Inflammatory macrophage (primary cell): ENCODE data around the gene GADD45A.
"Not testable (repeated sequence)": the region's sequence is repeated elsewhere in the genome, so short reads cannot be mapped to it uniquely, and the experiment has no call there.

ENCODE experiments used
- DNase-seq, 2 donors: peaks; one replicate each; pipeline ENCODE4 v3.0.0-alpha.2; 2020 to 2022
- total RNA-seq, 18 experiments: gene quantifications; one replicate each; lab custom pipeline; 2026; ENCODE audit warnings: mixed read lengths in 6 of 18, inconsistent platforms in 2 of 18; lab: John Stamatoyannopoulos, UW

The GADD45A gene
- total RNA-seq, result 1.6 to 159 (median 5.3) reads per million in 18 experiments

GRCh38 chr1:67685067-67685557 lies at the start of gene GADD45A:
TSS of gene GADD45A (plus strand) at chr1:67685201. CDS start at chr1:67685495, 294 bp downstream.
- peak; percentile 98 to 99 for DNase-seq

- no peak for DNase-seq
Measured at GRCh38 chr1:67636146-67636545, 48.9 kb upstream of the GADD45A start.

GRCh38 chr1:67639361-67639760 lies 45.6 kb upstream of the GADD45A start:
- DNase-seq, result no peak

GRCh38 chr1:67642629-67643028 lies 42.4 kb upstream of the GADD45A start:
- no peak for DNase-seq

GRCh38 chr1:67644566-67644965 lies 40.4 kb upstream of the GADD45A start:
- no peak for DNase-seq

- DNase-seq, result no peak
Measured at GRCh38 chr1:67645495-67646144, 39.4 kb upstream of the GADD45A start.

GRCh38 chr1:67646145-67647035 lies 38.6 kb upstream of the GADD45A start:
- no peak for DNase-seq

- DNase-seq, result no peak
Measured at GRCh38 chr1:67647036-67647798, 37.8 kb upstream of the GADD45A start.

GRCh38 chr1:67647814-67648358 lies 37.1 kb upstream of the GADD45A start:
- no peak for DNase-seq

GRCh38 chr1:67648582-67649326 lies 36.2 kb upstream of the GADD45A start:
- DNase-seq, result no peak

GRCh38 chr1:67650061-67650460 lies 34.9 kb upstream of the GADD45A start:
- DNase-seq, result no peak

- no peak for DNase-seq
Measured at GRCh38 chr1:67651031-67651430, 34.0 kb upstream of the GADD45A start.

- DNase-seq, result peak; percentile 40 to 68
Measured at GRCh38 chr1:67652800-67653199, 32.2 kb upstream of the GADD45A start.

GRCh38 chr1:67653304-67653703 lies 31.7 kb upstream of the GADD45A start:
- peak in 1 of 2 donors; percentile 7 for DNase-seq

- no peak for DNase-seq
Measured at GRCh38 chr1:67655581-67655980, 29.4 kb upstream of the GADD45A start.

GRCh38 chr1:67657152-67657551 lies 27.8 kb upstream of the GADD45A start:
- not testable (repeated sequence) for DNase-seq

GRCh38 chr1:67659229-67659628 lies 25.8 kb upstream of the GADD45A start:
- DNase-seq, result no peak

- no peak for DNase-seq
Measured at GRCh38 chr1:67662884-67663283, 22.1 kb upstream of the GADD45A start.

GRCh38 chr1:67664048-67664447 lies 21.0 kb upstream of the GADD45A start:
- no peak for DNase-seq

- not testable (repeated sequence) for DNase-seq
Measured at GRCh38 chr1:67665307-67665706, 19.7 kb upstream of the GADD45A start.

- no peak for DNase-seq
Measured at GRCh38 chr1:67666636-67667035, 18.4 kb upstream of the GADD45A start.

GRCh38 chr1:67668660-67669059 lies 16.3 kb upstream of the GADD45A start:
- DNase-seq, result no peak
